CD4-positive, alpha-beta T cell treated with Interferon alpha-2 for 1 hour (primary cell): Measurements from ENCODE around the gene HNF1A.

Experiments
- DNase-seq, 2 donors: peaks; one replicate each; pipeline ENCODE4 v3.0.0-alpha.2; 2020 to 2022

The HNF1A gene

GRCh38 chr12:120990487-120991055, 12.2 kb downstream of the HNF1A start:
- DNase-seq: no peak

- DNase-seq: no peak
Observed at GRCh38 chr12:120991965-120992364, 13.6 kb downstream of the HNF1A start.

GRCh38 chr12:120992989-120993388, 14.6 kb downstream of the HNF1A start:
- DNase-seq: no peak

GRCh38 chr12:120993496-120993895, 15.2 kb downstream of the HNF1A start:
- no peak for DNase-seq

GRCh38 chr12:120994059-120994458, 15.7 kb downstream of the HNF1A start:
- no peak for DNase-seq

GRCh38 chr12:120994589-120995337, 16.4 kb downstream of the HNF1A start:
- no peak for DNase-seq

- DNase-seq: no peak
Observed at GRCh38 chr12:120996133-120996746, 17.9 kb downstream of the HNF1A start.

- DNase-seq: no peak
Observed at GRCh38 chr12:120997448-120997847, 19.1 kb downstream of the HNF1A start.

- DNase-seq: no peak
Observed at GRCh38 chr12:120998435-120998834, 20.1 kb downstream of the HNF1A start.

- no peak for DNase-seq
Observed at GRCh38 chr12:120999191-121000120, 21.1 kb downstream of the HNF1A start.

- no peak for DNase-seq
Observed at GRCh38 chr12:121000530-121000929, 22.2 kb downstream of the HNF1A start.

GRCh38 chr12:121001060-121001459, 22.7 kb downstream of the HNF1A start:
- no peak for DNase-seq

GRCh38 chr12:121001841-121002483, 23.6 kb downstream of the HNF1A start:
- DNase-seq: no peak

- DNase-seq: no peak
Observed at GRCh38 chr12:121003650-121004049, 25.3 kb downstream of the HNF1A start.

- no peak for DNase-seq
Observed at GRCh38 chr12:121004253-121004815, 26.0 kb downstream of the HNF1A start.

- DNase-seq: peak; percentile 45 to 51
Observed at GRCh38 chr12:121005346-121005815, 27.0 kb downstream of the HNF1A start.

- no peak for DNase-seq
Observed at GRCh38 chr12:121008347-121009098, 30.2 kb downstream of the HNF1A start.

GRCh38 chr12:121009741-121010140, 31.4 kb downstream of the HNF1A start:
- no peak for DNase-seq

GRCh38 chr12:121010860-121011259, 32.5 kb downstream of the HNF1A start:
- DNase-seq: no peak

GRCh38 chr12:121011820-121012219, 33.5 kb downstream of the HNF1A start:
- no peak for DNase-seq

- peak in 1 of 2 donors; percentile 4 for DNase-seq
Observed at GRCh38 chr12:121013715-121014114, 35.4 kb downstream of the HNF1A start.
